HG03066 (cell line): ENCODE data around the gene CAPN2.

ENCODE experiments used
- ATAC-seq: cut with Tn5 transposase; IDR thresholded peaks from one replicate; pipeline ENCODE4 v1.9.1; 2021; ENCODE audit warnings: low read depth; ENCODE audit not compliant: unreplicated experiment

The CAPN2 gene

GRCh38 chr1:223819730-223820514 is 107.6 kb downstream of the CAPN2 start:
- ATAC-seq, result no peak

GRCh38 chr1:223820515-223820858 is 108.1 kb downstream of the CAPN2 start:
- ATAC-seq, result no peak

- ATAC-seq, result no peak
These were observed 108.6 kb downstream of the CAPN2 start for GRCh38 chr1:223820971-223821370.

- no peak for ATAC-seq
These were observed 111.9 kb downstream of the CAPN2 start for GRCh38 chr1:223824287-223824686.

GRCh38 chr1:223824712-223825111 is 112.4 kb downstream of the CAPN2 start:
- ATAC-seq, result no peak
